Panc1 (cell line): ENCODE results near the gene NT5DC3. TPM values are rescaled to one million over a fixed set of nuclear protein-coding genes. Genes with fewer than 3 reads are reported as not detected.

ENCODE experiments used
- ATAC-seq: fragments of 200-7000 bp; cut with Tn5 transposase; 2 replicates; pipeline ENCODE4 v1.9.1; 2020; ENCODE audit warnings: mild to moderate bottlenecking, moderate library complexity
- BruUV-seq: library from RNA; stranded (reverse); fragments of 400-500 nt; replicated peaks from 2 replicates; lab custom pipeline; 2021; lab: Mats Ljungman, UMichigan
- CTCF ChIA-PET: fragments of 300-600 bp; sonication (Branson Sonifier 250); formaldehyde crosslinking; loops from one replicate; lab custom pipeline; 2022; ENCODE audit warnings: antibody characterized with exemption; lab: Charles Lee
- POLR2A ChIA-PET: fragments of 300-600 bp; sonication (Branson Sonifier 250); formaldehyde crosslinking; loops from one replicate; lab custom pipeline; 2022; ENCODE audit warnings: antibody characterized with exemption; lab: Charles Lee
- DNase-seq: peaks from one replicate; pipeline ENCODE4 v3.0.0-alpha.2; 2010; ENCODE audit warnings: low read depth, low spot score
- H3K27ac ChIP-seq: 2 replicates; pipeline ENCODE4 v1.5.1; 2011; ENCODE audit warnings: mild to moderate bottlenecking, low read length, inconsistent platforms
- H3K27me3 ChIP-seq: fragments of 200-500 bp; sonication (Bioruptor generic); 2 replicates; pipeline ENCODE4 v1.6.0; 2014; ENCODE audit warnings: low read length, inconsistent platforms; ENCODE audit not compliant: control insufficient read depth, insufficient read depth
- H3K36me3 ChIP-seq: fragments of 200-500 bp; sonication (Bioruptor generic); 2 replicates; pipeline ENCODE4 v1.5.1; 2014; ENCODE audit warnings: inconsistent platforms, mild to moderate bottlenecking, low read length, moderate library complexity; ENCODE audit not compliant: control insufficient read depth, insufficient read depth
- H3K4me1 ChIP-seq: 2 replicates; pipeline ENCODE4 v1.5.1; 2011; ENCODE audit warnings: inconsistent platforms, mild to moderate bottlenecking, low read length, moderate library complexity; ENCODE audit not compliant: control insufficient read depth, insufficient read depth
- H3K4me3 ChIP-seq, 2 experiments: 2 replicates each; pipeline ENCODE4 v1.5.1; 2011 to 2012; ENCODE audit warnings: low read depth in 2 of 2, low read length in 2 of 2, mild to moderate bottlenecking in 2 of 2, inconsistent platforms in 1 of 2, moderate library complexity in 1 of 2
- H3K9me3 ChIP-seq: fragments of 200-500 bp; sonication (Bioruptor generic); 2 replicates; pipeline ENCODE4 v1.5.1; 2014; ENCODE audit warnings: low read depth, mild to moderate bottlenecking, inconsistent platforms, low read length, moderate library complexity; ENCODE audit not compliant: control insufficient read depth, insufficient read depth
- POLR2AphosphoS5 ChIP-seq: IDR thresholded peaks from 2 replicates; pipeline ENCODE4 v1.6.1; 2012; ENCODE audit warnings: mild to moderate bottlenecking, low read depth, low read length, moderate library complexity
- SIN3A ChIP-seq: IDR thresholded peaks from 2 replicates; pipeline ENCODE4 v1.6.1; 2012; ENCODE audit warnings: low read depth, mild to moderate bottlenecking, low read length, moderate library complexity, borderline replicate concordance; ENCODE audit not compliant: insufficient read depth
- TCF7L2 ChIP-seq: IDR thresholded peaks from 2 replicates; pipeline ENCODE4 v1.6.1; 2011; ENCODE audit warnings: mild to moderate bottlenecking, low read depth, low read length, inconsistent platforms
- in situ Hi-C: cut with HindIII; loops from 2 replicates; pipeline ENCODE4 v1.10.0; 2016; ENCODE audit warnings: low sequenced_read_pairs, low pct_unique_long_range_greater_than_20kb
- intact Hi-C: fragments of 100-400 bp; cut with micrococcal nuclease; formaldehyde crosslinking; loops from one replicate; pipeline ENCODE4 v1.10.0; 2022; ENCODE audit not compliant: unreplicated experiment
- total RNA-seq: library from RNA; stranded (reverse); gene quantifications from one replicate; pipeline ENCODE4 v1.2.1, GENCODE V29; 2021; ENCODE audit not compliant: unreplicated experiment
- TF ChIP-seq, protein P1 (sequence below), 2 experiments: IDR thresholded peaks; 2 replicates each; pipeline ENCODE4 v1.6.1; 2011 to 2012; ENCODE audit warnings: low read depth in 2 of 2, control low read depth in 1 of 2, low read length in 1 of 2, mild to moderate bottlenecking in 1 of 2, moderate library complexity in 1 of 2; ENCODE audit not compliant: insufficient read depth in 1 of 2
- TF ChIP-seq, protein P2 (sequence below): fragments of 450-650 bp; IDR thresholded peaks from 2 replicates; pipeline ENCODE4 v1.5.1; 2017; ENCODE audit warnings: mild to moderate bottlenecking

NT5DC3 gene
- total RNA-seq, 1 experiment from 2014 or later = 24.9 TPM

DNA sequence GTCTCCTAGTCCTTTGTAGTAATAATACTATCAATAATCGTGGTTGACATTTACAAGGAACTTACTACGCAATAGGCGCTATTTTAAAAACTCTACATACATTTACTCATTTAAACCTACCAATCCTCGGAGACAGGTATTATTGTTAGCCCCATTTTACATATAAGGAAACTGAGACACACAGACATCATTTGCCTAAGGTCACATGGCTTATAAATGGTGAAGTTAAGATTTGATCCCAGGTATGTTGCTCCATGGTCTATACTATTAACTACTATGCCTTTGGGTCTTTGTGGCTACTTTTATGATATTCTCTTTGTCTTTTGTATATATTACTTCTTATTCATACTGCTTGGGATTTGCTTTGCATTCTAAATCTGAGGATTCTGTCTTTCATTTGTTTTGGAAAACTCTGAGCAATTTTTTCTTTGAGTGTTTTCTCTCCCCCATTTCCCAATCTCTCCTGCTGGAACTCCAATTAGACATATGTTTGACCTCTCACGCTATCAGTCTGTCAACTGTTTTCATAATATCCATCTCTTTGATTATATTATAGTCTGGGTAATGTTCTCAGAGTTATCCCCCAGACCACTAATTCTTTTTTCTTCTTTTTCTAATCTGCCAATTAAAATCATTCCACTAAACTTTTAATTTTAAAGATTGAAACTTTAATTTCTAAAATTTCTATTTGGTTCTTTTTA lies 10.9 kb downstream of the NT5DC3 start:
- POLR2A ChIA-PET = no interaction called here
- intact Hi-C loops = no loop called here
- TF ChIP-seq SIN3A (no peak), TCF7L2 (no peak), POLR2AphosphoS5 (no peak)
- TF ChIP-seq, protein P1, sequence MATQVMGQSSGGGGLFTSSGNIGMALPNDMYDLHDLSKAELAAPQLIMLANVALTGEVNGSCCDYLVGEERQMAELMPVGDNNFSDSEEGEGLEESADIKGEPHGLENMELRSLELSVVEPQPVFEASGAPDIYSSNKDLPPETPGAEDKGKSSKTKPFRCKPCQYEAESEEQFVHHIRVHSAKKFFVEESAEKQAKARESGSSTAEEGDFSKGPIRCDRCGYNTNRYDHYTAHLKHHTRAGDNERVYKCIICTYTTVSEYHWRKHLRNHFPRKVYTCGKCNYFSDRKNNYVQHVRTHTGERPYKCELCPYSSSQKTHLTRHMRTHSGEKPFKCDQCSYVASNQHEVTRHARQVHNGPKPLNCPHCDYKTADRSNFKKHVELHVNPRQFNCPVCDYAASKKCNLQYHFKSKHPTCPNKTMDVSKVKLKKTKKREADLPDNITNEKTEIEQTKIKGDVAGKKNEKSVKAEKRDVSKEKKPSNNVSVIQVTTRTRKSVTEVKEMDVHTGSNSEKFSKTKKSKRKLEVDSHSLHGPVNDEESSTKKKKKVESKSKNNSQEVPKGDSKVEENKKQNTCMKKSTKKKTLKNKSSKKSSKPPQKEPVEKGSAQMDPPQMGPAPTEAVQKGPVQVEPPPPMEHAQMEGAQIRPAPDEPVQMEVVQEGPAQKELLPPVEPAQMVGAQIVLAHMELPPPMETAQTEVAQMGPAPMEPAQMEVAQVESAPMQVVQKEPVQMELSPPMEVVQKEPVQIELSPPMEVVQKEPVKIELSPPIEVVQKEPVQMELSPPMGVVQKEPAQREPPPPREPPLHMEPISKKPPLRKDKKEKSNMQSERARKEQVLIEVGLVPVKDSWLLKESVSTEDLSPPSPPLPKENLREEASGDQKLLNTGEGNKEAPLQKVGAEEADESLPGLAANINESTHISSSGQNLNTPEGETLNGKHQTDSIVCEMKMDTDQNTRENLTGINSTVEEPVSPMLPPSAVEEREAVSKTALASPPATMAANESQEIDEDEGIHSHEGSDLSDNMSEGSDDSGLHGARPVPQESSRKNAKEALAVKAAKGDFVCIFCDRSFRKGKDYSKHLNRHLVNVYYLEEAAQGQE (IDR thresholded peaks at IDR 0.05; ENCODE audit: insufficient read depth in 1 of 2, low read depth in 2 of 2, low read length in 1 of 2) = no peak
- TF ChIP-seq, protein P2, sequence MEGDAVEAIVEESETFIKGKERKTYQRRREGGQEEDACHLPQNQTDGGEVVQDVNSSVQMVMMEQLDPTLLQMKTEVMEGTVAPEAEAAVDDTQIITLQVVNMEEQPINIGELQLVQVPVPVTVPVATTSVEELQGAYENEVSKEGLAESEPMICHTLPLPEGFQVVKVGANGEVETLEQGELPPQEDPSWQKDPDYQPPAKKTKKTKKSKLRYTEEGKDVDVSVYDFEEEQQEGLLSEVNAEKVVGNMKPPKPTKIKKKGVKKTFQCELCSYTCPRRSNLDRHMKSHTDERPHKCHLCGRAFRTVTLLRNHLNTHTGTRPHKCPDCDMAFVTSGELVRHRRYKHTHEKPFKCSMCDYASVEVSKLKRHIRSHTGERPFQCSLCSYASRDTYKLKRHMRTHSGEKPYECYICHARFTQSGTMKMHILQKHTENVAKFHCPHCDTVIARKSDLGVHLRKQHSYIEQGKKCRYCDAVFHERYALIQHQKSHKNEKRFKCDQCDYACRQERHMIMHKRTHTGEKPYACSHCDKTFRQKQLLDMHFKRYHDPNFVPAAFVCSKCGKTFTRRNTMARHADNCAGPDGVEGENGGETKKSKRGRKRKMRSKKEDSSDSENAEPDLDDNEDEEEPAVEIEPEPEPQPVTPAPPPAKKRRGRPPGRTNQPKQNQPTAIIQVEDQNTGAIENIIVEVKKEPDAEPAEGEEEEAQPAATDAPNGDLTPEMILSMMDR = no peak

DNA sequence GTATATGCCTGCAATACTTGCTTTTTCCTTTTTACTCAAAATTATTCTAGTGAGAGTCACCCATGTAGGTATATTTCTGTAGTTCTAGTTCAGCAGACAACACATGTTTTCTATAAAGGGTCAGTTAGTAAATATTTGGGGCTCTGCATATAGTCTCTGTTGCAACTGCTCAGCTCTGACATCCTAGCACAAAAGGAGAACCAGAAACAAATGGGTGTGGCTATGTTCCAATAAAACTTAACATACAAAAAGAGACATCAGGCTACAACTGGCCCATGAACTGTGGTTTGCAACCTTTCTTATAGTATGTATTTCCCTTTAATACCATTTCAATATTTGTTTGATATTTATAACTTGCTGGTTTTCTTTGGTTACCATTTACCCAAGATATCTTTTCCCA lies 11.9 kb downstream of the NT5DC3 start:
- no peak for DNase-seq
- no peak overlapping the region for H3K4me3 ChIP-seq
- intact Hi-C loops = no loop called here
- CTCF ChIA-PET = no interaction called here
- H3K9me3 ChIP-seq = no peaks in the 10 kb centered on the region
- BruUV-seq = no TSS peak
- TF ChIP-seq, protein P1 (IDR thresholded peaks at IDR 0.05; ENCODE audit: insufficient read depth in 1 of 2, low read depth in 2 of 2, low read length in 1 of 2) = no peak
- no peak for TF ChIP-seq TCF7L2
- H3K36me3 ChIP-seq = no peaks in the 10 kb centered on the region
- H3K4me1 ChIP-seq = peaks cover 12% of the 10 kb centered on the region
- POLR2A ChIA-PET = interaction anchor here (0.6 kb wide), 1 partner anchor 471 kb away, joined by 4 read pairs; no protein-coding TSS in a partner anchor
- in situ Hi-C loops = no loop called here
- H3K27ac ChIP-seq = no peak overlapping the region
- no peak for ATAC-seq
- no peaks in the 10 kb centered on the region for H3K27me3 ChIP-seq

More for the DNA sequence above, 10.9 kb downstream of the NT5DC3 start:
- no peaks in the 10 kb centered on the region for H3K27me3 ChIP-seq
- ATAC-seq (no peak), DNase-seq (no peak)
- in situ Hi-C loops = no loop called here
- no peaks in the 10 kb centered on the region for H3K36me3 ChIP-seq
- no peak overlapping the region for H3K27ac ChIP-seq
- H3K9me3 ChIP-seq = no peaks in the 10 kb centered on the region
- H3K4me3 ChIP-seq = no peak overlapping the region
- CTCF ChIA-PET = no interaction called here
- peaks cover 19% of the 10 kb centered on the region for H3K4me1 ChIP-seq
- BruUV-seq = TSS peak; percentile 10
